ENCODE measurements around the gene FA2H.

DNA sequence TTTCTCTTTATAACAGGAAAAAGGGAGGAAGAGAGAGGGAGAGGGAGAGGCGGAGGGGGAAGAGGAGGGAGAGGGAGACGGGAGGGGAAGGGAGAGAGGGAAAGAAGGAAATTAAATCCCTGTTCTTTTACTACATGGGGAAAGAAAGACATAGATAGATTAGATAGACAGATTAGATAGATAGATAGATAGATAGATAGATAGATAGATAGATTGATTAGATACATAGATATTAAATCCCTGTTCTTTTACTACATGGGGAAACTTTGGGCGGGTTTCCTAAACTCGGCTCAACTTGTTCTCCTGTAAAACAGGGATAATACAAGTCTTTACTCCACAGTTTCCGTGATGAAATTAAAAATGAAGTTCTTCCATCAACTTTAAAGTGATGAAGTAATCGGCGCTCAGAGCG is 108.6 kb downstream of the FA2H start:
- no peak for TF ChIP-seq CTCF (IDR thresholded peaks at IDR 0.05; ENCODE audit: borderline replicate concordance, extremely low read depth, low read length, poor library complexity, severe bottlenecking)
- no peak for TF ChIP-seq EZH2 (IDR thresholded peaks at IDR 0.05; ENCODE audit: borderline replicate concordance, low read depth, low read length, severe bottlenecking)
